Activated naive CD8-positive, alpha-beta T cell (primary cell): ENCODE results near the gene GOLGA6D.
"Not testable (repeated sequence)": the region's sequence is repeated elsewhere in the genome, so short reads cannot be mapped to it uniquely, and the experiment has no call there.

Source experiments
- H3K27ac Mint-ChIP-seq: one replicate; pipeline ENCODE4 v1.8.0; 2021; ENCODE audit warnings: mixed read lengths
- H3K27me3 Mint-ChIP-seq: one replicate; pipeline ENCODE4 v1.8.0; 2021; ENCODE audit warnings: mixed read lengths
- H3K36me3 Mint-ChIP-seq: one replicate; pipeline ENCODE4 v1.8.0; 2021; ENCODE audit warnings: mixed read lengths
- H3K4me1 Mint-ChIP-seq: one replicate; pipeline ENCODE4 v1.8.0; 2021; ENCODE audit warnings: low read depth, mixed read lengths
- H3K4me3 Mint-ChIP-seq: one replicate; pipeline ENCODE4 v1.8.0; 2021; ENCODE audit warnings: mild to moderate bottlenecking, mixed read lengths
- H3K9me3 Mint-ChIP-seq: one replicate; pipeline ENCODE4 v1.8.0; 2021; ENCODE audit warnings: low read depth, mixed read lengths

Gene GOLGA6D

GRCh38 chr15:75282572-75282971, at the start of gene GOLGA6D:
TSS of gene GOLGA6D (plus strand) at chr15:75282835. CDS start at chr15:75282876, 41 bp downstream.
- not testable (repeated sequence) for H3K4me3 Mint-ChIP-seq, H3K27me3 Mint-ChIP-seq, H3K4me1 Mint-ChIP-seq, H3K9me3 Mint-ChIP-seq, H3K36me3 Mint-ChIP-seq, H3K27ac Mint-ChIP-seq

DNA sequence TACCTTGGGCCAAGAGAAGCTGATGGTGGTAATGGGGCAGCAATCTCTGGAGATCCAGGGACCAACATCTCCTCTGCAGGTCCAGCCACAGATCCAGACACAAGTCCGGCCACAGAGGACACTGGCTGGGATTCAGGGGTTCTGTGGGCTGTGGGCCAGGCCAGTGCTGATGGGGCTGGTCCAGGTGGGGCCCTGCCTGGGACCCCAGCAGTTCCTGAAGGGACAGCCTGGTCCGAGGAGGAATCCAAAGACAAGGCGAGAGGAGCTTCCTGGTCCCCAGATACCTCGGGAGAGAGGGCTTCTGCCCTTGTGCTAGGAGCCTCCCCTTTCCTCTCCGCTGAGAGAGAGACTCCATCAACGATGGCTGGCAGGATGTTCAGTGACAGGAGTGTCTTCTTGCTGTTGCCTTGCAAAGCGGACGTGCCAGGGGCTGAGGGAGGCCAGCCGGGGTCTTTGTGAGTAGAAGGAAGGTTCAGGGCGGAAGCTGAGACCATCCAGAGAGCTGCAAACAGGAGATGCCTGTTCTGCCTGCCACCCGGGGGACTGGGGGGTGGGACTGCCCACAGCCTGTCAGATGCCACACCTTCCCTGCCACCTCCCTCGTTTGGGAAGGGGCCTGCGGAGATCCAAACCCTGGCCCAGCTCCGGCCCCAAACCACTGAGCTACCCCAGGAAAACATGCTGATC, 49.0 kb upstream of the GOLGA6D start:
- Mint-ChIP-seq H3K4me3 (no peak overlapping the region), H3K36me3 (no peaks in the 10 kb centered on the region), H3K27ac (no peak overlapping the region), H3K4me1 (no peaks in the 10 kb centered on the region), H3K9me3 (no peaks in the 10 kb centered on the region), H3K27me3 (peaks cover 11% of the 10 kb centered on the region)

- Mint-ChIP-seq H3K4me1 (no peaks in the 10 kb centered on the region), H3K27me3 (peaks cover 13% of the 10 kb centered on the region), H3K36me3 (no peaks in the 10 kb centered on the region), H3K9me3 (no peaks in the 10 kb centered on the region), H3K27ac (no peak overlapping the region), H3K4me3 (no peak overlapping the region)
Observed at GRCh38 chr15:75234191-75234810, 48.3 kb upstream of the GOLGA6D start.

DNA sequence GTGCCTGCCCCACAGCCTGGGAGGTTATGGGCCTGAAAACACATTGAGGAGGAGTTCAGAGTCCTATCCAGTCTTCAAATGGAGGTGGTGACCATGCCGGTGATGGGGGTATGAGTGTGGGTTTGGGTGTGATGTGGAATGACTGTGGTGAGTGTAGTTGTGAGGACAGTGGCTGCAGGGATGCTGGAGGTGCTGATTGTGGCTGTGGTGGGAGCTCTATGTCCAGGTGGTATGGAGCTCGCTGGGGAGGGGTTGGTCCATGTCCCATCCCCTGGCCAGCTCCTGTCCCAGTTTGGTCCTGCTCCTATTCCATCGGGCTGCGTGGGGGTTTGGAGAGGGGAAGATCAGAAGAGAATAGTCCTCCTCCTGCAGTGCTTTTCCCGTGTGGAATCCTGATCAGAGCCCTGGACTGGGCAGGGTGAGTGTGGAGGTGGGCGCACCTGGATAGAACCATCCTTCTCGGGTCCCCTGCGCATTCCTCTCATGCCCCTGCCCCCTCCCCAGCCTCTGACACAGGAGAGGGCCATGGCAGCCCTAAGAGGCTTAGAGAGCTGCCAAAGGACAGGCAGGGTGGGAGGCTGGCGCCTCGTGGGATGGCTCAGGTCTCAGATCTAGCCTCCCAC, 47.5 kb upstream of the GOLGA6D start:
- H3K27ac Mint-ChIP-seq, result no peak overlapping the region
- no peaks in the 10 kb centered on the region for H3K9me3 Mint-ChIP-seq
- no peaks in the 10 kb centered on the region for H3K4me1 Mint-ChIP-seq
- no peak overlapping the region for H3K4me3 Mint-ChIP-seq
- H3K36me3 Mint-ChIP-seq, result no peaks in the 10 kb centered on the region
- peaks cover 13% of the 10 kb centered on the region for H3K27me3 Mint-ChIP-seq

GRCh38 chr15:75235760-75236729, 46.6 kb upstream of the GOLGA6D start:
- Mint-ChIP-seq H3K9me3 (no peaks in the 10 kb centered on the region), H3K27me3 (peaks cover 16% of the 10 kb centered on the region), H3K4me3 (no peak overlapping the region), H3K36me3 (no peaks in the 10 kb centered on the region), H3K27ac (no peak overlapping the region), H3K4me1 (no peaks in the 10 kb centered on the region)

GRCh38 chr15:75237316-75237982, 45.2 kb upstream of the GOLGA6D start:
- peaks cover 10% of the 10 kb centered on the region for H3K27me3 Mint-ChIP-seq

GRCh38 chr15:75238150-75238549, 44.5 kb upstream of the GOLGA6D start:
- no peaks in the 10 kb centered on the region for H3K9me3 Mint-ChIP-seq
- H3K27ac Mint-ChIP-seq, result no peak overlapping the region
- no peaks in the 10 kb centered on the region for H3K4me1 Mint-ChIP-seq
- H3K36me3 Mint-ChIP-seq, result no peaks in the 10 kb centered on the region
- H3K27me3 Mint-ChIP-seq, result peaks cover 9% of the 10 kb centered on the region
- H3K4me3 Mint-ChIP-seq, result no peak overlapping the region

More at GRCh38 chr15:75237316-75237982, 45.2 kb upstream of the GOLGA6D start:
- H3K4me3 Mint-ChIP-seq, result no peak overlapping the region
- H3K4me1 Mint-ChIP-seq, result no peaks in the 10 kb centered on the region
- no peak overlapping the region for H3K27ac Mint-ChIP-seq
- H3K9me3 Mint-ChIP-seq, result no peaks in the 10 kb centered on the region
- no peaks in the 10 kb centered on the region for H3K36me3 Mint-ChIP-seq

DNA sequence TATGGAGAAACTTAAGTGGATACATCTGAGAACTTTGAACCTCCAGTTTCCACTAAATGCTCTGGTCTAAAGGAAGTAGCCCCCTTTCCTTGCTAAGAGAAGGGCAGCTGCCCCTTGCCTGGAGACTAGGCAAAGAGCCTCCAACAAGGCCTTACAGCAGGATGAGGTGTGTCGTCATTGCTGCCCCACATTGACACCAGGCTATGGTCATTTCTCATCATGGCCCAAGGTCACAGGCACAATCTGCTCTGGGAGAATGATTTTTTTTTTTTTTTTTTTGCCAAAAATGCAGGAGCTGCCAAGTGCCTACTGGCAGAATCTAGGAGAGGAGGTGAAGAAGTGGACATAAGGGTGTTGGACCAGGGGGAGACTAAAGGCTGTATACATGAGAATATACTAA, 36.9 kb upstream of the GOLGA6D start:
- not testable (repeated sequence) for H3K4me1 Mint-ChIP-seq, H3K4me3 Mint-ChIP-seq, H3K27ac Mint-ChIP-seq, H3K9me3 Mint-ChIP-seq, H3K27me3 Mint-ChIP-seq, H3K36me3 Mint-ChIP-seq

DNA sequence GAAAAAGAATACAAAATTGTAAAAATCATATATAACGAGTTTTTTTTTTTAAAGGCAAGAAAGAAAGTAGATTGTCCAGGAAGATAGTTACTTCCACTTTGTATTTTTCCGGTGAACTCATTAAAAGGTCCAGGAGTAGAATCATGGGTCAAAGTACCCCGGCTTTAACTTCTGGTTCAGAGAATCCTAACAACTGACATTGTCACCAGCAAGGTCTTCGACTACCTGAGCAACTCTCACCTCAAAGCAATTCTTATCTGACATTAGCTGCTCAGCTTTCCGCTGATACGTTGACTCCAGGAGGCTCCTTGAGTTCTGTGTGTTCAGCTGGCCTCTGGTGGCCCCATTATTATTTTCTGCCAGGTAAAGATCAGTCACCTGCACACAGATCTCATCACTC, 33.6 kb upstream of the GOLGA6D start:
- H3K4me3 Mint-ChIP-seq, H3K4me1 Mint-ChIP-seq, H3K9me3 Mint-ChIP-seq, H3K36me3 Mint-ChIP-seq, H3K27me3 Mint-ChIP-seq, H3K27ac Mint-ChIP-seq: not testable (repeated sequence)

DNA sequence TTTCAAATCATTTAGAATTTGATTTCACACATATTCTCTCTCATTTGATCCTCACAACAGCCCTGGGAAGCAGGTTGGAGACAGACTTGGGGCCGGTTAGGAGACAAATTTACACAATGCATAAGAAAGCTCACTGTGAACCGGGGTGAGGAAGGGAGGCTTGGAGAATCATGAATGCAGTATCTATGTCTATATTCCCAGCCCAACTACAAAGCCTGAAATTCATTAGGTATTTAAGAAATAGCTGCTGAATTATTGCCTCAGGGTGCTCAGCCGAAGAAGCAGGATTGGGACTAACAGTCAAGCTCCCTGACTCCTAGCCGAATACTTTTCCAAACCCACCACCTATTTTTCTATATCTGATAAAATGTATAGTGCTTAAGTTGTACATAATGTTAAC, 32.9 kb upstream of the GOLGA6D start:
- no peaks in the 10 kb centered on the region for H3K4me1 Mint-ChIP-seq

DNA sequence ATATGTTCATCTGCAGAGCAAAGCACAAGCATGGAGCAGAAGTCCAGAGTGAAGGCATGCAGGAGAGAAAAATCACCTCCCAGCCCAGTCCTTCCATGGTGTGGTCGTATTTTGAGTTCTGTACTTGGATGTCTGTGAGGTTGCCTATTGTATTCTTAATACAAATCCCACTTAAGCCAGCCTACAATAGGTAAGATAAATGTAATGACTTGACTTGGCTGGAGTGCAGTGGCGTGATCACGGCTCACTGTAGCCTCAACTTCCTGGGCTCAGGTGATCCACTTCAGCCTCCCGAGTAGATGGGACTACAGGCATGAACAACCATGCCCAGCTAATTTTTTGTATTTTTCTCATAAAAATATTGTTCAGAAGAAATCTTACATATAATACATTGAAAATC, 31.3 kb upstream of the GOLGA6D start:
- not testable (repeated sequence) for H3K36me3 Mint-ChIP-seq, H3K4me3 Mint-ChIP-seq, H3K4me1 Mint-ChIP-seq

More for the DNA sequence above, 32.9 kb upstream of the GOLGA6D start:
- Mint-ChIP-seq H3K27me3 (peaks cover 7% of the 10 kb centered on the region), H3K27ac (no peak overlapping the region), H3K4me3 (no peak overlapping the region), H3K9me3 (no peaks in the 10 kb centered on the region), H3K36me3 (no peaks in the 10 kb centered on the region)

DNA sequence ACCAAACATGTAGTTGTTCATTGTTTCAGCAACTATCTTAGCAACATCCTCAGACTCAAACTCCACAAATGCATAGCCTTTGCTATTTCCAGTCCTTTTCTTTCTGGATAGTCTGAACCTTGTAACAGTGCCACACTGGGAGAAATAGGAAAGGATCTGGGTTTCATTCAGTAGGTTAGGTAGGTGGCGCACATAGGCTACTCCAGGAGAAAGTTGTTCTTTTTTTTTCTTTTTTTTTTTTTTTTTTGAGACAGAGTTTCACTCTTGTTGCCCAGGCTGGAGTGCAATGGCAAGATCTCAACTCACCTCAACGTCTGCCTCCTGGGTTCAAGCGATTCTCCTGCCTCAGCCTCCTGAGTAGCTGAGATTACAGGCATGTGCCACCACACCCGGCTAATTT, 30.4 kb upstream of the GOLGA6D start:
- not testable (repeated sequence) for H3K4me1 Mint-ChIP-seq, H3K4me3 Mint-ChIP-seq, H3K36me3 Mint-ChIP-seq, H3K9me3 Mint-ChIP-seq, H3K27me3 Mint-ChIP-seq, H3K27ac Mint-ChIP-seq

More for the DNA sequence above, 31.3 kb upstream of the GOLGA6D start:
- not testable (repeated sequence) for H3K9me3 Mint-ChIP-seq, H3K27ac Mint-ChIP-seq, H3K27me3 Mint-ChIP-seq

GRCh38 chr15:75258034-75258433, 24.6 kb upstream of the GOLGA6D start, which contains the start of gene GOLGA6C:
TSS of gene GOLGA6C (plus strand) at chr15:75258334. CDS start at chr15:75258599, 265 bp downstream.
- H3K4me1 Mint-ChIP-seq, H3K36me3 Mint-ChIP-seq, H3K4me3 Mint-ChIP-seq, H3K27me3 Mint-ChIP-seq, H3K27ac Mint-ChIP-seq, H3K9me3 Mint-ChIP-seq: not testable (repeated sequence)

DNA sequence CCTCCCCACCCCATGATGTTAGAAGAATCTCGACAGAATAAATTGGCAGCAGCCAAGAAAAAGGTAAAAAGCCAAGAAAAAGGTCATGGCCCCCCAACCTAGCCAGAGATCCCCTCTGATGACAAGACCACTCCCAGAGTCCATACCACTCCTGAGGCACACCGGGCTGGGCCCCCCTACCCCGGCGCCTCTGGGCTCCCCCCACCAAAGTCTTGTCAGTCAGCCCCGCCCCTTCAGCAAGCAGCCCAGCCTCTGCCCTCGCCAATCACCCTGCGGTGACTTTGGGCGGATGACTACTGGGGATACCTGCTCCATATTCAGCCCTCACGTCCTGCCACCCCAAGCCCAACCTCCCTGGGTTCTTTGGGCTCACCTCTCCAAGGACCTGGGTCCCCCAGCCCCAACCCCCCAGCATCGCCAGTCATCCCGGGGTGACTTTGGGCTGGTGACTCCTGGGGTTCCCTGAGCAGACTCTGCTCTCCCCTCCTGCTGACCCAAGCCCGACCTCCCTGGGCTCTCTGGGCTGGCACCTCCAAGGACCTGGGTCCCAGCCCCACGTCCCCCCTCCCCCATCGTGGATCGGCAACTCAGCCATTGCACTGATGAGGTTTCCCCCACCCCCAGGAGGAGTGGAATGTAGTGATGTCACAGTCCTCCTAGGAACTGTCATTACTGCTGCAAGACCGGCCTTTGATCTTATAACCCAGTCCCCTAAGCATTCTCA, 23.9 kb upstream of the GOLGA6D start:
- H3K4me1 Mint-ChIP-seq, H3K9me3 Mint-ChIP-seq, H3K27ac Mint-ChIP-seq, H3K4me3 Mint-ChIP-seq, H3K27me3 Mint-ChIP-seq, H3K36me3 Mint-ChIP-seq: not testable (repeated sequence)
